Adrenal gland (tissue), 12 donors: ENCODE data around the gene AFAP1. TPM values are rescaled to one million over a fixed set of nuclear protein-coding genes. Genes with fewer than 3 reads are reported as not detected.

Experiments
- DNase-seq, 7 donors: peaks; one replicate each; pipeline ENCODE4 v3.0.0-alpha.2; 2019 to 2020
- H3K27ac ChIP-seq, 5 donors: fragments of 200-600 bp; sonication (generic) in 4 of 5; 1 replicate in 3 of 5; 2 replicates in 2 of 5; pipeline versions ENCODE4 v1.5.1 to v1.8.0; 2016 to 2020; ENCODE audit warnings: mild to moderate bottlenecking in 1 of 5
- H3K27me3 ChIP-seq: fragments of 200-600 bp; 2 replicates; pipeline ENCODE4 v1.8.0; 2021
- H3K36me3 ChIP-seq, 2 donors: fragments of 200-600 bp; replicated peaks in 1 of 2; 1 replicate in 1 of 2; 2 replicates in 1 of 2; pipeline versions ENCODE4 v1.5.1 to v1.8.0; 2018 to 2022
- H3K4me1 ChIP-seq, 2 donors: fragments of 200-600 bp; replicated peaks in 1 of 2; 1 replicate in 1 of 2; 2 replicates in 1 of 2; pipeline versions ENCODE4 v1.5.1 to v1.8.0; 2018 to 2021
- H3K4me3 ChIP-seq, 4 donors: fragments of 200-600 bp; sonication (generic) in 3 of 4; one replicate each; pipeline ENCODE4 v1.5.1; 2016 to 2018
- H3K9me3 ChIP-seq, 3 donors: fragments of 200-600 bp; sonication (generic) in 1 of 3; replicated peaks in 1 of 3; 1 replicate in 2 of 3; 2 replicates in 1 of 3; pipeline versions ENCODE4 v1.5.1 to v1.8.0; 2016 to 2021
- POLR2A ChIP-seq, 2 donors: fragments of 450-650 bp; IDR thresholded peaks; one replicate each; pipeline ENCODE4 v1.6.1; 2017; ENCODE audit warnings: antibody characterized with exemption in 2 of 2, mild to moderate bottlenecking in 2 of 2, moderate library complexity in 1 of 2
- WGBS, 4 donors: extraction: QIAGEN DNeasy Blood & Tissue Kit in 2 of 4; methylation state at CpG; one replicate each; pipeline versions ENCODE4 v1.1.5 to v1.1.7; 2013 to 2017; 5-methylcytosine and 5-hydroxymethylcytosine counted together
- intact Hi-C, 2 donors: fragments of 100-400 bp; cut with DNase I; formaldehyde crosslinking; loops; one replicate each; pipeline versions ENCODE4 v1.14.1 to v1.15.0; 2022 to 2023
- polyA plus RNA-seq, 3 donors: library from polyadenylated mRNA; stranded (reverse); fragments of 200-250 nt in 2 of 3; fragments of 350-450 nt in 1 of 3; fragmentation: Illumina TruSeq in 1 of 3; extraction: RNeasy Lipid Tissue Mini Kit (QIAGEN cat#74804) in 1 of 3; gene quantifications; one replicate each; pipeline ENCODE4 v1.2.3, GENCODE V29; 2013 to 2014
- total RNA-seq, 9 donors: library from RNA; depleted of rRNA in 4 of 9; stranded (reverse); fragments of >200 nt in 4 of 9; fragments of 120-200 nt in 1 of 9; fragmentation: NEBNext Ultra II Directional in 1 of 9; extraction: Animal tissue kit (Norgen Biotek cat#: 25700) in 1 of 9; gene quantifications; one replicate each; pipeline versions ENCODE4 v1.1.0 to v1.2.4, GENCODE V29; 2013 to 2023
- TF ChIP-seq, protein P1 (sequence below), 6 experiments: fragments of 450-650 bp in 4 of 6; fragments of 200-600 bp in 2 of 6; sonication (generic) in 1 of 6; IDR thresholded peaks; 1 replicate in 5 of 6; 2 replicates in 1 of 6; pipeline versions ENCODE4 v1.5.1 to v1.8.0; 2016 to 2021; ENCODE audit warnings: antibody characterized with exemption in 6 of 6, mild to moderate bottlenecking in 2 of 6, moderate library complexity in 1 of 6
- donor health status: healthy with polysubstance abuse.
- donor health status: Bipolar disorder and iron deficiency.
- donor health status: DM: yes; HTN: yes; CAD: no.
- donor health status: DM: no; HTN: no; CAD: no.
- donor health status: DM: no; HTN: no; CAD: no.
- donor health status: DM: yes; HTN: yes; CAD: no.

Gene AFAP1
- total and polyA plus RNA-seq, 12 donors = 3.3 to 16.1 (median 9.8) TPM

DNA sequence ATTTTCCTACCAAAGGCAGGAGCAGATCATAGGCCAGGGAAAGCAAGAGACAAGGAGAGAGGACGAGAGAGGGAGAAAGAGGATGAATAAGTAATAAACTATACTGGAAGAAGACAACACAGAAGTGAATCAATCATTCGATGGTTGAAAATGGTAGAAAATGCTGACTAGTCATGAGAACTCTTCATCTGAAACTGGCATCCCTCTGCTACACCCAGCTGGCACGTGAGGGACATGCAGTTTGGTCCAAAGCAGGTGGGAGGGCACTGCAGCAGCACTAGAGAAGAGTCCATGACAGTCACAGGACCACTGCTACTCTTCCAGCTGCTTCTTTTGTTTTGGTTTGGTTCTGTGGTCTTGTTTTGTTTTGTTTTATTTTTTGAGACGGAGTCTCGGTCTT is 74.1 kb downstream of the AFAP1 start:
- Histone ChIP-seq H3K27ac (no peak overlapping the region), H3K4me1 (no peaks in the 10 kb centered on the region), H3K9me3 (no peaks in the 10 kb centered on the region), H3K27me3 (no peaks in the 10 kb centered on the region), H3K36me3 (no peaks in the 10 kb centered on the region), H3K4me3 (no peak overlapping the region)
- 92 to 96% (median 94%) methylated on average over 5 of the region's 5 CpGs for WGBS, 4 donors
- intact Hi-C loops = no loop called here
- TF ChIP-seq POLR2A (IDR thresholded peaks at IDR 0.05) = no peak
- TF ChIP-seq, protein P1, sequence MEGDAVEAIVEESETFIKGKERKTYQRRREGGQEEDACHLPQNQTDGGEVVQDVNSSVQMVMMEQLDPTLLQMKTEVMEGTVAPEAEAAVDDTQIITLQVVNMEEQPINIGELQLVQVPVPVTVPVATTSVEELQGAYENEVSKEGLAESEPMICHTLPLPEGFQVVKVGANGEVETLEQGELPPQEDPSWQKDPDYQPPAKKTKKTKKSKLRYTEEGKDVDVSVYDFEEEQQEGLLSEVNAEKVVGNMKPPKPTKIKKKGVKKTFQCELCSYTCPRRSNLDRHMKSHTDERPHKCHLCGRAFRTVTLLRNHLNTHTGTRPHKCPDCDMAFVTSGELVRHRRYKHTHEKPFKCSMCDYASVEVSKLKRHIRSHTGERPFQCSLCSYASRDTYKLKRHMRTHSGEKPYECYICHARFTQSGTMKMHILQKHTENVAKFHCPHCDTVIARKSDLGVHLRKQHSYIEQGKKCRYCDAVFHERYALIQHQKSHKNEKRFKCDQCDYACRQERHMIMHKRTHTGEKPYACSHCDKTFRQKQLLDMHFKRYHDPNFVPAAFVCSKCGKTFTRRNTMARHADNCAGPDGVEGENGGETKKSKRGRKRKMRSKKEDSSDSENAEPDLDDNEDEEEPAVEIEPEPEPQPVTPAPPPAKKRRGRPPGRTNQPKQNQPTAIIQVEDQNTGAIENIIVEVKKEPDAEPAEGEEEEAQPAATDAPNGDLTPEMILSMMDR (IDR thresholded peaks at IDR 0.05) = no peak
- no peak for DNase-seq

DNA sequence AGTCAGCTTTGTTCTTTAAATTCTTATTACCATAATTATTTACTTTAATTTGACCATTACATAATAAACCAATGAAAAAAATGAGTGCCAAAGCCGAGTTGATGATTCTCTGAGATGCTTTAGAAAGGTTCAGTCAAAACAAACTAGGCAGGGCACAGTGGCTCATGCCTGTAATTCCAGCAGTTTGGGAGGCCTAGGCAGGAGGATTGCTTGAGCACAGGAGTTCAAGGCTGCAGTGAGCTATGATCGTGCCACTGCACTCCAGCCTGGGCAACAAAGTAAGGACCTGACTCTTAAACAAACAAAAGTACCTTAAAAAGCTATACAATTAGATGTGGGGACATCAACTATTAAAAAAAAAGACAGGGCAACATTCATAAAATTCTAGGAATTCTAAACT is 75.0 kb downstream of the AFAP1 start:
- Histone ChIP-seq H3K27me3 (no peaks in the 10 kb centered on the region), H3K4me3 (no peak overlapping the region), H3K27ac (no peak overlapping the region), H3K9me3 (no peaks in the 10 kb centered on the region), H3K36me3 (no peaks in the 10 kb centered on the region), H3K4me1 (no peaks in the 10 kb centered on the region)
- intact Hi-C loops = no loop called here
- WGBS, 4 donors = 45 to 100% (median 81%) methylated on average over 2 of the region's 2 CpGs
- no peak for DNase-seq
- TF ChIP-seq POLR2A (IDR thresholded peaks at IDR 0.05) = no peak
- TF ChIP-seq, protein P1 (IDR thresholded peaks at IDR 0.05) = no peak

GRCh38 chr4:7863911-7864681 is 75.6 kb downstream of the AFAP1 start:
- H3K4me1 ChIP-seq = no peaks in the 10 kb centered on the region
- 94 to 96% (median 95%) methylated on average over 4 of the region's 4 CpGs for WGBS, 4 donors
- H3K36me3 ChIP-seq = no peaks in the 10 kb centered on the region
- no peak overlapping the region for H3K4me3 ChIP-seq
- no peak for TF ChIP-seq POLR2A (IDR thresholded peaks at IDR 0.05)
- H3K27me3 ChIP-seq = no peaks in the 10 kb centered on the region
- no peaks in the 10 kb centered on the region for H3K9me3 ChIP-seq
- no peak overlapping the region for H3K27ac ChIP-seq
- DNase-seq = no peak
- intact Hi-C loops = no loop called here

- intact Hi-C loops = no loop called here
Observed at GRCh38 chr4:7862561-7863192, 77.0 kb downstream of the AFAP1 start.

More at GRCh38 chr4:7862561-7863192, 77.0 kb downstream of the AFAP1 start:
- no peaks in the 10 kb centered on the region for H3K36me3 ChIP-seq
- H3K27me3 ChIP-seq = no peaks in the 10 kb centered on the region
- no peaks in the 10 kb centered on the region for H3K9me3 ChIP-seq
- H3K4me1 ChIP-seq = no peaks in the 10 kb centered on the region
- 88 to 95% (median 92%) methylated on average over 16 of the region's 16 CpGs for WGBS, 4 donors
- no peak overlapping the region for H3K27ac ChIP-seq
- TF ChIP-seq, protein P1 (IDR thresholded peaks at IDR 0.05) = no peak
- TF ChIP-seq POLR2A (IDR thresholded peaks at IDR 0.05) = no peak
- no peak overlapping the region for H3K4me3 ChIP-seq
- no peak for DNase-seq
